Loucy (cell line): Measurements from ENCODE around the gene PLXNA3.

Experiments used
- H2AFZ ChIP-seq: fragments of 200-600 bp; sonication (generic); 2 replicates; pipeline ENCODE4 v1.6.0; 2016; ENCODE audit warnings: antibody characterized with exemption, mild to moderate bottlenecking, low read length, moderate library complexity
- H3F3A ChIP-seq: fragments of 200-600 bp; 2 replicates; pipeline ENCODE4 v1.6.0; 2016; ENCODE audit warnings: antibody characterized with exemption, low read depth, mild to moderate bottlenecking
- H3K27me3 ChIP-seq: fragments of 200-600 bp; sonication (generic); 2 replicates; pipeline ENCODE4 v1.6.1; 2014; ENCODE audit warnings: low read length, mild to moderate bottlenecking; ENCODE audit not compliant: insufficient read depth, poor library complexity, severe bottlenecking
- H3K36me3 ChIP-seq: fragments of 200-600 bp; sonication (generic); 2 replicates; pipeline ENCODE4 v1.6.1; 2016; ENCODE audit warnings: low read length; ENCODE audit not compliant: insufficient read depth
- H3K4me1 ChIP-seq: fragments of 200-600 bp; sonication (generic); 2 replicates; pipeline ENCODE4 v1.5.1; 2014; ENCODE audit warnings: low read length, mild to moderate bottlenecking; ENCODE audit not compliant: insufficient read depth, poor library complexity, severe bottlenecking
- H3K4me2 ChIP-seq: fragments of 200-600 bp; sonication (generic); 2 replicates; pipeline ENCODE4 v1.6.0; 2014; ENCODE audit warnings: antibody characterized with exemption, low read length, low read depth, mild to moderate bottlenecking; ENCODE audit not compliant: poor library complexity, severe bottlenecking
- H3K4me3 ChIP-seq: fragments of 200-600 bp; sonication (generic); 2 replicates; pipeline ENCODE4 v1.5.1; 2014; ENCODE audit warnings: low read length, mild to moderate bottlenecking, mixed read lengths; ENCODE audit not compliant: poor library complexity, severe bottlenecking
- H3K79me2 ChIP-seq: fragments of 200-600 bp; sonication (generic); 2 replicates; pipeline ENCODE4 v1.6.1; 2014; ENCODE audit warnings: low read length; ENCODE audit not compliant: insufficient read depth
- H3K9ac ChIP-seq: fragments of 200-600 bp; sonication (generic); 2 replicates; pipeline ENCODE4 v1.6.0; 2014; ENCODE audit warnings: mild to moderate bottlenecking, low read depth, low read length, moderate library complexity; ENCODE audit not compliant: poor library complexity, severe bottlenecking
- H3K9me2 ChIP-seq: fragments of 200-600 bp; sonication (generic); replicated peaks from 2 replicates; pipeline ENCODE4 v1.6.1; 2016; ENCODE audit warnings: low read depth, low read length, mixed read lengths
- H3K9me3 ChIP-seq: fragments of 200-600 bp; sonication (generic); 2 replicates; pipeline ENCODE4 v1.6.1; 2014; ENCODE audit warnings: mild to moderate bottlenecking, antibody characterized with exemption, low read length, low read depth; ENCODE audit not compliant: insufficient read depth
- H4K20me1 ChIP-seq: fragments of 200-600 bp; sonication (generic); 2 replicates; pipeline ENCODE4 v1.6.0; 2014; ENCODE audit warnings: antibody characterized with exemption, low read length, mild to moderate bottlenecking; ENCODE audit not compliant: insufficient read depth, poor library complexity, severe bottlenecking
- EZH2phosphoT487 ChIP-seq: fragments of 200-600 bp; IDR thresholded peaks from 2 replicates; pipeline ENCODE4 v1.6.1; 2018; ENCODE audit warnings: antibody characterized with exemption, mild to moderate bottlenecking, moderate library complexity, borderline replicate concordance
- TF ChIP-seq, protein P1 (sequence below): fragments of 200-600 bp; sonication (generic); conservative IDR thresholded peaks from 2 replicates; pipeline ENCODE4 v1.5.1; 2014; ENCODE audit warnings: mild to moderate bottlenecking, antibody characterized with exemption, low read length

Gene PLXNA3

DNA sequence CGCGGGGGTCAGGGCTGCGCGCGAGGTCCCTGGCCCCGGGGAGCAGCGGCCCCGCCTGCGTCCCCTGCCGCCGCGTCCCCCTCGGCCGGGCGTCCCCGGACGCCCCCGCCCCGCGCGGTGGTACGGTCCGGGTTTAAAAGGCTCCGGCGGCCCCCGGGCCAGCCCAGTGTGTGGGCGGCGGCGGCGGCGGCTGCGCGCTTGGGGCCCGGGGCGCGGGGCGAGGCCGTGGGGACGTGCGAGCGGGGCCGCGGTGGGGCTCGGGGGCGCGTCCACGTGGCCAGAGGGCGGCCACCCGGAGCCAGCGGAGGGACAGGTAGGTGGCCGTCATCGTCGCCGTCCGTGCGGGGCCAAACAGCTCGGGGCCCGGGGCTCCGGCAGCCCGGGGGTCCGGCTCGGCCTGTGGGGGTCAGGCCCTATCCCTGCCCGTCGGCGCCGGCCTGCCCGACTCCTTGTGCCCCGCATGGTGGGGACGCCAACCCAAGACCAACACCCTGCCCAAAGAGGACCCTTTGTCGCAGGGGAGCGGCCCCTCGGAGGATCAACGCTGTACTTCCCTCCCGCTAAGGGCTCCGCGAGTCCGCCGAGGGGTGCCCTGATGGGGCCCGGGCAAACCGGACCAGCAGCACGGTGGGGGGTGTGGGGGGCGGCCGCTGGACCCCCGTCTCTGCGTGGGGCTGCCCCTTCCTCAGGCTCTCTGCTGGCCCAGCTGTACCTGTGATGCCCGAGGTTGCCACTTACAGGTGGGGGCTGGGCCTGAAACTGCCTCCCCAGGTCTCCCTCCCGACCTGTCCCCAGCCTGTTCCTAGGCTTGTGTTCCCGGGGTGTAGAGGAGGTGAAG lies at the start of gene PLXNA3:
Gene PLXNA3 (plus strand): TSS at position 166 of the 838 bp plus-strand sequence. CDS start 1,903 bp downstream, outside the sequence.
- no peaks in the 10 kb centered on the region for H3K36me3 ChIP-seq
- H3K4me2 ChIP-seq: peak within 1 kb of the TSS; percentile 77
- TF ChIP-seq, protein P1, sequence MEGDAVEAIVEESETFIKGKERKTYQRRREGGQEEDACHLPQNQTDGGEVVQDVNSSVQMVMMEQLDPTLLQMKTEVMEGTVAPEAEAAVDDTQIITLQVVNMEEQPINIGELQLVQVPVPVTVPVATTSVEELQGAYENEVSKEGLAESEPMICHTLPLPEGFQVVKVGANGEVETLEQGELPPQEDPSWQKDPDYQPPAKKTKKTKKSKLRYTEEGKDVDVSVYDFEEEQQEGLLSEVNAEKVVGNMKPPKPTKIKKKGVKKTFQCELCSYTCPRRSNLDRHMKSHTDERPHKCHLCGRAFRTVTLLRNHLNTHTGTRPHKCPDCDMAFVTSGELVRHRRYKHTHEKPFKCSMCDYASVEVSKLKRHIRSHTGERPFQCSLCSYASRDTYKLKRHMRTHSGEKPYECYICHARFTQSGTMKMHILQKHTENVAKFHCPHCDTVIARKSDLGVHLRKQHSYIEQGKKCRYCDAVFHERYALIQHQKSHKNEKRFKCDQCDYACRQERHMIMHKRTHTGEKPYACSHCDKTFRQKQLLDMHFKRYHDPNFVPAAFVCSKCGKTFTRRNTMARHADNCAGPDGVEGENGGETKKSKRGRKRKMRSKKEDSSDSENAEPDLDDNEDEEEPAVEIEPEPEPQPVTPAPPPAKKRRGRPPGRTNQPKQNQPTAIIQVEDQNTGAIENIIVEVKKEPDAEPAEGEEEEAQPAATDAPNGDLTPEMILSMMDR: no peak
- TF ChIP-seq EZH2phosphoT487: no peak
- peak within 1 kb of the TSS; percentile 70 for H3K9ac ChIP-seq
- H3F3A ChIP-seq: no peaks in the 10 kb centered on the region
- H3K4me3 ChIP-seq: peak within 1 kb of the TSS; percentile 81
- H3K4me1 ChIP-seq: no peaks in the 10 kb centered on the region
- no peaks in the 10 kb centered on the region for H4K20me1 ChIP-seq
- H3K9me2 ChIP-seq: no peaks in the 10 kb centered on the region
- H3K27me3 ChIP-seq: no peaks in the 10 kb centered on the region
- peak within 1 kb of the TSS; percentile 81; the same call in 1 of the 2 replicates for H2AFZ ChIP-seq
- H3K9me3 ChIP-seq: no peaks in the 10 kb centered on the region
- peaks cover 8% of the 10 kb centered on the region; the same call in 1 of the 2 replicates for H3K79me2 ChIP-seq

DNA sequence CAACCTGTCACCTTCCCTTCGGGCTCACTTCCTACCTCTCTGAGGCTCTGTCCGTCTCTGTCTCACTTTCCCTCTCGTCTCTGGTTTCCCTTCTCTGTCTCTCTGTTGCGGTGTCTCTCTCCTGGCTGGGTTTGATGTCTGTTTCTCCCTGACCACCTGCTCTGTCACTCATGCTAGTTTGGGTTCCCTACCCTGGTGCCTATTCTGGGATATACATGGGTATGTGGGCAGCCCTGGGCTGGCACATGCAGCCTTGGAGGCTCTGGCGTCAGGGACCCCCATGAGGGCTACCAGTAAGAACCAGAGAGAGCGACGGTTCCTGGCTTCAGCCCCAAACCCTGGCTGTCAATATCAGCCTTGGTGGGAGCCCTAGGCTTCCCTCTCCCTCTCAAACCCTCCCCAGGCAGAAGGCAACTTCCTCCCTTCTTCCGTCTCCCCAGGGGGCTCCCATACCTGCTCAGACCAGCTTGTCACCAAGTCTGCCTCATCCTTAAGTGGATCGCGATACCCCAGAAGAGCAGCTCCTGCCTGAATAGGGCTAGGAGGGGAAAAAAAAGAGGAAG lies 49.3 kb upstream of the PLXNA3 start:
- Histone ChIP-seq H3K9me3 (no peaks in the 10 kb centered on the region), H3K4me2 (no peak overlapping the region), H4K20me1 (no peaks in the 10 kb centered on the region), H3K9ac (no peak overlapping the region), H3K4me3 (no peak overlapping the region), H3F3A (no peaks in the 10 kb centered on the region), H3K36me3 (no peaks in the 10 kb centered on the region), H3K4me1 (no peaks in the 10 kb centered on the region), H3K79me2 (peaks cover 8% of the 10 kb centered on the region; the same call in 1 of the 2 replicates), H3K27me3 (no peaks in the 10 kb centered on the region), H2AFZ (no peak overlapping the region), H3K9me2 (no peaks in the 10 kb centered on the region)
- TF ChIP-seq EZH2phosphoT487: no peak
- TF ChIP-seq, protein P1: no peak

DNA sequence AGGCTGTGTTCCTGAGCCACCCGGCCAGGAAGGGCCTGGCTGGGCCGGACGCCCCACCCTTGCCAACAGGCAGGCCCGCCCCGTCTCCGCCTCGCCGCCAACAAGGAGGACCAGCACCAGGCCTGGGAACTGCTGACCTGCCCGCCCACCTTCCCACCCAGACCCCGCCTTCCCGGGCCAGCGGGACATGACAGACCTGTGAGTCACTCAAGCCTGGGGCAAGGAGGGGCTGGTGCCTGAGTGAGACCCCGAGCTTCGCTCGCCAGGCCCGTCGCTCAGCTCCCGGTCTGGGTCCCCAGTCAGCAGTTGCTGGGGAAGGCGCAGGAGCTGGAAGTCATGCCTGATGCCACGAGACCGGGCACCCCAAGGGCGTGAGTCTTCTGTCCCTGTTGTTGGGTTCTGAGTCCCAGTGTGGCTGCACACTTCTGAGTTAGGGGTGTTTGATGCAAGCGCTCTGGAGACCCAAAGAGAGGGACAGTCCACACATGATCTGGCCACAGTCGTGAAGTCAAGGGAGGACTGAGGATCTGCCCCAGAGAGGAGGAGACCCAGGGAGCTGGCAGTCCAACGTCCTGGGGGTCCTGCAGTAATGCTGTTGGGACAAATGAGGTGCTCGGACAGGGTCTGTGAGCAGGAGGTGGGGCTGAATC lies 48.7 kb upstream of the PLXNA3 start, which contains the start of gene DNASE1L1:
Gene DNASE1L1 (minus strand): TSS at position 33 of the 650 bp plus-strand sequence. CDS start 3,686 bp downstream, outside the sequence.
- no peak within 1 kb of the TSS for H2AFZ ChIP-seq
- H3K4me1 ChIP-seq: no peaks in the 10 kb centered on the region

More for the DNA sequence above, 48.7 kb upstream of the PLXNA3 start, which contains the start of gene DNASE1L1:
- Histone ChIP-seq H3K4me3 (no peak within 1 kb of the TSS), H3K9ac (no peak within 1 kb of the TSS), H3K9me2 (no peaks in the 10 kb centered on the region), H3K27me3 (no peaks in the 10 kb centered on the region), H3K4me2 (no peak within 1 kb of the TSS), H3K9me3 (no peaks in the 10 kb centered on the region), H3F3A (no peaks in the 10 kb centered on the region), H4K20me1 (no peaks in the 10 kb centered on the region), H3K79me2 (peaks cover 8% of the 10 kb centered on the region; the same call in 1 of the 2 replicates), H3K36me3 (no peaks in the 10 kb centered on the region)
- TF ChIP-seq, protein P1: no peak
- TF ChIP-seq EZH2phosphoT487: no peak
